BJ (cell line): ENCODE results near the gene CASR. TPM values are rescaled to one million over a fixed set of nuclear protein-coding genes. Genes with fewer than 3 reads are reported as not detected.

ENCODE experiments used
- CTCF ChIA-PET: fragments of 350-600 bp; formaldehyde crosslinking; extraction: SDS; loops from one replicate; lab custom pipeline; 2021; ENCODE audit warnings: antibody characterized with exemption, inconsistent platforms; lab: Yijun Ruan, JAX
- POLR2A ChIA-PET: fragments of 300-600 bp; sonication (Branson Sonifier 250); formaldehyde crosslinking; extraction: SDS; loops from one replicate; lab custom pipeline; 2021; ENCODE audit warnings: antibody characterized with exemption; lab: Charles Lee
- DNase-seq: peaks from one replicate; pipeline ENCODE4 v3.0.0-alpha.2; 2011; ENCODE audit warnings: low read depth
- H3K27me3 ChIP-seq: 2 replicates; pipeline ENCODE4 v1.6.0; 2011; ENCODE audit warnings: low read length; ENCODE audit not compliant: control insufficient read depth, insufficient read depth
- H3K36me3 ChIP-seq: 2 replicates; pipeline ENCODE4 v1.5.1; 2011; ENCODE audit warnings: low read length; ENCODE audit not compliant: control insufficient read depth, insufficient read depth
- H3K4me3 ChIP-seq: 2 replicates; pipeline ENCODE4 v1.5.1; 2011; ENCODE audit warnings: low read depth, mild to moderate bottlenecking, control low read depth, low read length
- CTCF ChIP-seq: IDR thresholded peaks from 2 replicates; pipeline ENCODE4 v1.5.1; 2011; ENCODE audit warnings: low read depth, mild to moderate bottlenecking, control low read depth, inconsistent platforms, low read length, moderate library complexity; ENCODE audit not compliant: insufficient read depth
- polyA plus RNA-seq: library from polyadenylated mRNA; depleted of rRNA; stranded (reverse); fragments of >200 nt; gene quantifications from 2 replicates; pipeline ENCODE4 v1.2.3, GENCODE V29; 2011

The CASR gene
- polyA plus RNA-seq, 1 experiment: not detected

DNA sequence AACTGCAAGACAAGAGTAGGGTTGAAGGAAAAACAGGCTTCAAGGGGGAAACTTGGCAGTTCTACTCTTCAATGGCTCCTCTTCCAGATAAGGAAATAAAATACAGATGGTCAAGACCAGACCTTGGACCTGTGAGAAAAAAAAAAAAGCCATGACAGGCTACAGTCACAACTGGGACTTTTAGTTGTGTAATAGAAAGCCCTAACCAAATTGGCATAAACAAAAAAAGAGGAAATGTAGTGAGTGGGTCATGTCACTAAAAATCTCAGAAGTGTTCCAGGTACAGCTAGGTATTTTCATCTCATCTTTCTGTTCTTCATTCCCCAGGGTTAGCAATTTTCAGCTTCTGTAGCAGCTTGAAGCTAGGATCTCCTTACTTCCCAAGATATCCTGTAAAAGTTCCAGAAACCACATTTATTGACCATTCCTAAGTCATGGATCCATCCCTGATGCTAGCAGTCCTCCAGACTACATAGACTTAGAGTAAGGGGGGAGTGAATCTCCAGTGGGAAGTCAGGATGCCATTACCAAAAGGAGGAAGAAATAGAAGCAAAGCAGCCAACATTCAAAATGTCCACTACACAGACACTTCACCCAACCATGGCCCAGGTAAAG is 80.6 kb downstream of the CASR start:
- ChIA-PET POLR2A (no interaction called here), CTCF (interaction anchor here (0.6 kb wide), 1 partner anchor 1708 kb away, joined by 3 read pairs; no protein-coding TSS in a partner anchor)
- Histone ChIP-seq H3K4me3 (no peak overlapping the region), H3K36me3 (no peaks in the 10 kb centered on the region), H3K27me3 (peaks cover 2% of the 10 kb centered on the region)
- TF ChIP-seq CTCF: no peak
- no peak for DNase-seq

DNA sequence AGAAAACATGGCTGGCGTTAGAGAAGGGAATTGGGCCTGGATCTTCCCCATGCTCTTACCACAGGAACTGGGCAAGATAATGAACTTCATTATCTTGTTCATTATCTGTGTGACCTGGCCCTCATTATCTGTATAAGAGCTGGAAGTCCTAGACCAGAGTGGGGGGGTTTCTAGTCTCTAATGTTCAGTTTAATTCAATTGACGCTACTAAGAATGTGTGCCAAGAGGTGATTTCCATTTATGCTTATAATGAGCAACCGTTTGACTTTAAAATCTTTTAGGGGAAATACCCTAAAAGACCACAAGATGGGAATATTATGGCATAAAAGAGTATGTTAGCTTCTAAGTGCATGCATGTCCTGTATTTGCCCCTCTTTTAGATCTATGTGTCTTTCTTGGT is 82.5 kb downstream of the CASR start:
- H3K4me3 ChIP-seq: no peak overlapping the region
- POLR2A ChIA-PET: no interaction called here
- CTCF ChIA-PET: no interaction called here
- peaks cover 2% of the 10 kb centered on the region for H3K27me3 ChIP-seq
- DNase-seq: no peak
- H3K36me3 ChIP-seq: no peaks in the 10 kb centered on the region
- no peak for TF ChIP-seq CTCF

DNA sequence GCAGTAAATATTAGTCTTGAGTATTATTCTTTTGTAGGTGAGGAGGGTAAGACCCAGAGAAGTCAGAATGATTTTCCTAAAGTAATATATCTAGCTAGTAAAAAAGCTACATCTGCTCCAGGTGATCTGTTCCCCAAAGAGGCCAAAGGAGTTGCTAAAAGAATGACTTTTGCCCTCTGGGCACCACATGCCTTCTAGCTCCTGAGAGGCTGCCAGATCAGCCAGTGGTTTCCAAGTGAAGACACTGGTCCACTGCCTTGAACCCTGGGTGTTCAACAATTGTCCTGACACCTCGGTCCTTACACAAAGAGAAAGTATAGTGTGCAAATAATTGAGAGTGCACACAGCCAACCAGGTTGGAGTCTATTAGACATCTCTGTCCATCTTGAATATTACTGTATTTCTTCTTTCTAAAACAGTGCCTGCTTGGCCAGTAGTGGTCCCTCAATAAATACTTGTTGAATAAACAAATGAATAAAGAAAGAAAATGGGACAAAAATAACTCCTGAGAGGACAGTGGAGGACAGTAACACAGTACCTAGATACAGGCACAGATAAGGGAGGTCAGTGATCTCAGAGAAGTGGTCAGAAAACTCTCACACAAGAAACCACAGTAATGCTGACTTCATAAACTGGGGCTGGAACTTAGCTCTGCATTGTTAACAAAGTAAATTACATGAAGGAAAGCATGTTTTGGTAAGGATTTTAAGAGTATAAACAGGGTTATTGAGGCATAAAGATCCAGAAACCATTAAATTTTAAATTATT is 85.0 kb downstream of the CASR start:
- POLR2A ChIA-PET: no interaction called here
- DNase-seq: no peak
- H3K36me3 ChIP-seq: no peaks in the 10 kb centered on the region
- H3K27me3 ChIP-seq: no peaks in the 10 kb centered on the region; the same call in 1 of the 2 replicates
- H3K4me3 ChIP-seq: no peak overlapping the region
- CTCF ChIA-PET: no interaction called here
- no peak for TF ChIP-seq CTCF

DNA sequence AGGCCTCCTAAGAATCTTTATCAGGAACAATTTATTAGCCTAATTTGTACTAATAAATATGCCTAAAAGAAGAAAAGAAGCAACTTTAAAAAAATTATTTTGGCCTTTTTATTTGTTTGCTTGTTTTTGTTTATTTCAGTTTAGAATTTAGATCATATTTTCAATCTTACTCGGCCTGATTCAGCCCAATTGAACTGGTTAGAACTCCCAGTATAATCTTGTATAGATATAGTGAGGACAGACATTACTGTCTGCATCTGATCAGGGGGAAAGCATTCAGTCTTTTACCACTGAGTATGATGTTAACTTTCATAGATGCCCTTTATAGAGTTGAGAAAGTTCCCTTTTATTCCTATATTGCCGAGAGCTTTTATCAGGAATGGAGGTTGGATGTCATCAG is 85.6 kb downstream of the CASR start:
- DNase-seq: no peak
- Histone ChIP-seq H3K36me3 (no peaks in the 10 kb centered on the region), H3K4me3 (no peak overlapping the region), H3K27me3 (no peaks in the 10 kb centered on the region; the same call in 1 of the 2 replicates)
- POLR2A ChIA-PET: no interaction called here
- CTCF ChIA-PET: no interaction called here
- no peak for TF ChIP-seq CTCF

GRCh38 chr3:122271246-122271898 is 87.9 kb downstream of the CASR start:
- H3K36me3 ChIP-seq: no peaks in the 10 kb centered on the region
- ChIA-PET CTCF (no interaction called here), POLR2A (no interaction called here)
- H3K27me3 ChIP-seq: no peaks in the 10 kb centered on the region
- no peak for TF ChIP-seq CTCF
- no peak for DNase-seq
- H3K4me3 ChIP-seq: no peak overlapping the region
